Suprapubic skin (tissue), 4 donors: ENCODE data around the gene GRIP2. TPM values are rescaled to one million over a fixed set of nuclear protein-coding genes. Genes with fewer than 3 reads are reported as not detected.

Experiments
- DNase-seq, 2 donors: peaks; one replicate each; pipeline ENCODE4 v3.0.0-alpha.2; 2019; ENCODE audit warnings: low spot score in 2 of 2
- H3K27ac ChIP-seq: fragments of 200-600 bp; sonication (generic); one replicate; pipeline ENCODE4 v1.5.1; 2019
- H3K27me3 ChIP-seq: fragments of 200-600 bp; sonication (generic); one replicate; pipeline ENCODE4 v1.5.1; 2019
- H3K36me3 ChIP-seq: fragments of 200-600 bp; sonication (generic); one replicate; pipeline ENCODE4 v1.5.1; 2019
- H3K4me1 ChIP-seq: fragments of 200-600 bp; sonication (generic); one replicate; pipeline ENCODE4 v1.5.1; 2019
- H3K4me3 ChIP-seq: fragments of 200-600 bp; sonication (generic); one replicate; pipeline ENCODE4 v1.5.1; 2019; ENCODE audit warnings: mild to moderate bottlenecking
- H3K9me3 ChIP-seq: fragments of 200-600 bp; sonication (generic); one replicate; pipeline ENCODE4 v1.5.1; 2019
- CTCF ChIP-seq, 2 donors: fragments of 200-600 bp in 1 of 2; fragments of 450-650 bp in 1 of 2; sonication (generic) in 1 of 2; IDR thresholded peaks; one replicate each; pipeline ENCODE4 v1.5.1; 2016 to 2019; ENCODE audit warnings: antibody characterized with exemption in 2 of 2, mild to moderate bottlenecking in 1 of 2, moderate library complexity in 1 of 2
- EP300 ChIP-seq: sonication (generic); formaldehyde crosslinking; IDR thresholded peaks from one replicate; pipeline ENCODE4 v1.6.1; 2017; ENCODE audit warnings: antibody characterized with exemption
- POLR2A ChIP-seq, 2 donors: fragments of 450-650 bp; IDR thresholded peaks; one replicate each; pipeline ENCODE4 v1.6.1; 2017; ENCODE audit warnings: antibody characterized with exemption in 2 of 2, mild to moderate bottlenecking in 2 of 2, moderate library complexity in 2 of 2
- POLR2AphosphoS5 ChIP-seq, 3 donors: sonication (generic); formaldehyde crosslinking; IDR thresholded peaks; one replicate each; pipeline ENCODE4 v1.6.1; 2017; ENCODE audit warnings: antibody characterized with exemption in 3 of 3
- WGBS: methylation state at CpG from one replicate; pipeline ENCODE4 v1.1.5; 2018; 5-methylcytosine and 5-hydroxymethylcytosine counted together
- total RNA-seq, 4 donors: library from RNA; depleted of rRNA; stranded (reverse); fragments of >200 nt; gene quantifications; one replicate each; pipeline ENCODE4 v1.1.0, GENCODE V29; 2016

GRIP2 gene
- total RNA-seq, 4 donors from 2014 or later: 0.65 to 5.8 (median 3.0) TPM

GRCh38 chr3:14583548-14584091, 43.5 kb upstream of the GRIP2 start:
- no peaks in the 10 kb centered on the region for H3K36me3 ChIP-seq
- H3K9me3 ChIP-seq: no peaks in the 10 kb centered on the region

GRCh38 chr3:14582045-14582410, 41.9 kb upstream of the GRIP2 start:
- no peak overlapping the region for H3K4me3 ChIP-seq
- H3K36me3 ChIP-seq: no peaks in the 10 kb centered on the region
- WGBS: 62% methylated on average over 4 of the region's 4 CpGs
- TF ChIP-seq EP300 (no peak), POLR2AphosphoS5 (IDR thresholded peaks at IDR 0.05) (no peak), CTCF (IDR thresholded peaks at IDR 0.05) (no peak), POLR2A (IDR thresholded peaks at IDR 0.05) (no peak)
- peaks cover 29% of the 10 kb centered on the region for H3K27me3 ChIP-seq
- H3K9me3 ChIP-seq: no peaks in the 10 kb centered on the region
- no peak overlapping the region for H3K27ac ChIP-seq
- H3K4me1 ChIP-seq: no peaks in the 10 kb centered on the region
- no peak for DNase-seq

More at GRCh38 chr3:14583548-14584091, 43.5 kb upstream of the GRIP2 start:
- H3K4me3 ChIP-seq: no peak overlapping the region
- DNase-seq: no peak
- peaks cover 28% of the 10 kb centered on the region for H3K27me3 ChIP-seq
- WGBS: 52% methylated on average over 4 of the region's 5 CpGs
- H3K27ac ChIP-seq: no peak overlapping the region
- TF ChIP-seq EP300: no peak
- no peak for TF ChIP-seq POLR2A (IDR thresholded peaks at IDR 0.05)
- TF ChIP-seq POLR2AphosphoS5 (IDR thresholded peaks at IDR 0.05): no peak
- TF ChIP-seq CTCF (IDR thresholded peaks at IDR 0.05): no peak
- H3K4me1 ChIP-seq: no peaks in the 10 kb centered on the region

- Histone ChIP-seq H3K27ac (no peak overlapping the region), H3K4me1 (no peaks in the 10 kb centered on the region), H3K4me3 (no peak overlapping the region), H3K36me3 (no peaks in the 10 kb centered on the region), H3K9me3 (no peaks in the 10 kb centered on the region), H3K27me3 (peaks cover 29% of the 10 kb centered on the region)
- no peak for DNase-seq
- whole genome bisulfite sequencing: 83% methylated on average over 5 of the region's 5 CpGs
- TF ChIP-seq EP300 (no peak), CTCF (IDR thresholded peaks at IDR 0.05) (no peak), POLR2AphosphoS5 (IDR thresholded peaks at IDR 0.05) (no peak), POLR2A (IDR thresholded peaks at IDR 0.05) (no peak)
Observed at GRCh38 chr3:14581334-14582044, 41.3 kb upstream of the GRIP2 start.

- DNase-seq: no peak
- Histone ChIP-seq H3K27me3 (peaks cover 38% of the 10 kb centered on the region), H3K9me3 (no peaks in the 10 kb centered on the region), H3K4me1 (no peaks in the 10 kb centered on the region), H3K36me3 (no peaks in the 10 kb centered on the region), H3K4me3 (no peak overlapping the region), H3K27ac (no peak overlapping the region)
- TF ChIP-seq POLR2AphosphoS5 (IDR thresholded peaks at IDR 0.05): no peak
- no peak for TF ChIP-seq CTCF (IDR thresholded peaks at IDR 0.05)
- no peak for TF ChIP-seq EP300
- TF ChIP-seq POLR2A (IDR thresholded peaks at IDR 0.05): no peak
- WGBS: 91% methylated on average over 4 of the region's 5 CpGs
Observed at GRCh38 chr3:14577897-14578296, 37.8 kb upstream of the GRIP2 start.

- no peak overlapping the region for H3K27ac ChIP-seq
- H3K36me3 ChIP-seq: no peaks in the 10 kb centered on the region
- peaks cover 38% of the 10 kb centered on the region for H3K27me3 ChIP-seq
- no peak for TF ChIP-seq POLR2A (IDR thresholded peaks at IDR 0.05)
- no peak for TF ChIP-seq EP300
- no peak for TF ChIP-seq CTCF (IDR thresholded peaks at IDR 0.05)
- TF ChIP-seq POLR2AphosphoS5 (IDR thresholded peaks at IDR 0.05): no peak
- 94% methylated on average over 9 of the region's 9 CpGs for WGBS
- no peaks in the 10 kb centered on the region for H3K4me1 ChIP-seq
- H3K4me3 ChIP-seq: no peak overlapping the region
- no peak for DNase-seq
- no peaks in the 10 kb centered on the region for H3K9me3 ChIP-seq
Observed at GRCh38 chr3:14576163-14576562, 36.0 kb upstream of the GRIP2 start.
